Activated CD8-positive, alpha-beta memory T cell treated with anti-CD3 and anti-CD28 coated beads for 36 hours (primary cell): Measurements from ENCODE around the gene C1orf87. TPM values are rescaled to one million over a fixed set of nuclear protein-coding genes. Genes with fewer than 3 reads are reported as not detected.

ENCODE experiments used
- CTCF ChIA-PET: fragments of 350-600 bp; sonication (Branson Sonifier 250); formaldehyde crosslinking; loops from one replicate; lab custom pipeline; 2021; ENCODE audit warnings: antibody characterized with exemption; lab: Charles Lee
- POLR2A ChIA-PET: fragments of 350-600 bp; sonication (Branson Sonifier 250); formaldehyde crosslinking; loops from one replicate; lab custom pipeline; 2021; ENCODE audit warnings: antibody characterized with exemption; lab: Charles Lee
- total RNA-seq, 2 experiments: library from RNA; stranded (reverse); gene quantifications; one replicate each; pipeline ENCODE4 v1.2.3, GENCODE V29; 2021

C1orf87 gene
- total RNA-seq, 2 experiments from 2014 or later, result not detected

GRCh38 chr1:59999746-60000145 is 73.8 kb downstream of the C1orf87 start:
- CTCF ChIA-PET, result no interaction called here
- POLR2A ChIA-PET, result interaction anchor here (0.6 kb wide), 1 partner anchor 102 kb away, joined by 3 read pairs; no protein-coding TSS in a partner anchor

GRCh38 chr1:59999006-59999405 is 74.6 kb downstream of the C1orf87 start:
- POLR2A ChIA-PET, result interaction anchor here (0.6 kb wide), 1 partner anchor 102 kb away, joined by 3 read pairs; no protein-coding TSS in a partner anchor
- CTCF ChIA-PET, result no interaction called here

DNA sequence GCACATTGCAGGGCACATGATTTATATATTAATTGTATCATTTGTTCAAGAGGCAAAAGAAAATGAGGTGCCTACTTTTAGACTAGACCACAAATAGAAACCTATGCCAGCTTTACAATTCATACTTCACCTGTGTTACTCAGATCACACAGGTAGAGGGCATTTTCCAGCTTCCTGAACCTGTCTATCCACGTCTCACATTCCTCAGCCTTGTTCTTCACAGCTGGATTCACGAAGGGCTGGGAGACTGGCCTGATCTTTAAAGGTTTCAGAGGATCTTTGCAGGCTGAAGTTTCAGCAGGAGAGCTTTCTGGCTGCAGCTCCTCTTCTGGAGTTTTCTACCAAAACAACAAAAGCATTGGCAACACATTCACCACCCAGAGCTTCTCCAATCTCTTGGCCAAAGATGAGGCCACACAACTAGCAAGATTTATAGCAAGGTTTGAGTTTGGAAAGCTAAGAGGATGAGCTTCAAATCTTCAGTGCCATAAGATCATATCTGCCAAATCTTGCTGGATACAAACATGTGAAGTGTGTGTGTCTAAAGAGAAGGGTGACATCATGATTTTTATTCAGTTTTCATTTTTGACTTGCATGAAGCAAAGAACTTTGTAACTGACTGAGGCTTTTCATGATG is 76.0 kb downstream of the C1orf87 start:
- ChIA-PET CTCF (no interaction called here), POLR2A (no interaction called here)

DNA sequence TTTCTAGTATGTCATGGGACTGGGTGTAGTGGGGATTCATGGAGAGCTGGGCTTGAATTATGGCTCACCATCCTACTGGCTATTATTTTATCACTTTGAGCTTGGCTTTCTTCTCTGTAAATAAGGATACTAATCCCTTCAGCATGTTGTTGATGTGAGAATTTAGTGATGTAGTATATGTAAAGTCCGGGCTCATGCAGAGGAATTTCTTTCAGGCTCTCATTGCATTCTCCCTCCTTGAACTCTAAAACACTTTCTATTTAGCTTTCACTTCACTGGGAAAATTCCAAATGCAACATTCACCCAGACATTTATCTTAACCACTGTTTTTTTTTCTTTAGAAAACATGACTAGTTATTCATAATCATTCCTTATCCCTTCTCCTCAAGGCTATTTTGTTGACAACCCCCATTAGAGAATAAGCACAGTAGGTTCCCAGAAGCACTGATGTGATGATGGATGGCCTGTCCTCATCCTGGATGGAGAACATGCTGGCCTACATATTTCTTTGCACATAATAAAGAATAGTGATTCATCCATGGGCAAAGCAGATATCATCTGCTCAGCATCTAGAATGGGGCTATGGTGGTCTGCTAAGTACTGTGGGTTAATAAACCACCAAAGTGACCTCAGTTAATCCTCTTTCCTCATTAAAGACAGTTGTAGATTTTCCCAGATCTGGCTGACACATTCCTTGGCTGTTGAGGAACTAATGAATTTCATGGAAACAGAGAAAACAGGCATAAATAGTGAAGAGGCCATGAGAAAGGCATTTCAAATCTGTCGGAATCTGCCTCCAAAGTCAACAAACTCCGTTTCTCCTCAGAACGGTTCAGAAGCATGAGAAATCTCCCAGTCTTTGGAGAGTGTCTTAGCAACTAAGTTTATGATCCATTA is 79.0 kb downstream of the C1orf87 start:
- ChIA-PET POLR2A (no interaction called here), CTCF (no interaction called here)

- CTCF ChIA-PET, result no interaction called here
- POLR2A ChIA-PET, result no interaction called here
Observed at GRCh38 chr1:59992040-59992820, 81.3 kb downstream of the C1orf87 start.

DNA sequence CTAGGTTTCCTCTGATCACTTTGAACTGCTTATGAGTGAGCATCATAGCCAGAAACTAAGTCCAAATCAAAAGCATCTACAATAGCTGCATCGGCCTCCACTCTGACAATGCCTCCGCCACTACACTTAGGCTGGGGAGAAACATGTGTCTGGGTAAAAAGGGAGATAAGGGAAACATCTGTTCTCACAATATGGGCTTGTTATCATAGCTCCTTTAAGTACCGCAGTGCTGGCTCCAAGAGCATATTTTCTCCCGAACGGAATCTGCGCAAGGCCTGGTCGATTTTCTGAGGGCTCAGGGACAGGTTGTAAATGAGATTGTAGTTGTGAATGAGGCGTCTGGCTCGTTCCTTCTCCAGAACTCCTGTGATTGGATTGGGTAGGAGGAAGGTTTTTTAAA is 83.1 kb downstream of the C1orf87 start:
- ChIA-PET CTCF (no interaction called here), POLR2A (no interaction called here)

DNA sequence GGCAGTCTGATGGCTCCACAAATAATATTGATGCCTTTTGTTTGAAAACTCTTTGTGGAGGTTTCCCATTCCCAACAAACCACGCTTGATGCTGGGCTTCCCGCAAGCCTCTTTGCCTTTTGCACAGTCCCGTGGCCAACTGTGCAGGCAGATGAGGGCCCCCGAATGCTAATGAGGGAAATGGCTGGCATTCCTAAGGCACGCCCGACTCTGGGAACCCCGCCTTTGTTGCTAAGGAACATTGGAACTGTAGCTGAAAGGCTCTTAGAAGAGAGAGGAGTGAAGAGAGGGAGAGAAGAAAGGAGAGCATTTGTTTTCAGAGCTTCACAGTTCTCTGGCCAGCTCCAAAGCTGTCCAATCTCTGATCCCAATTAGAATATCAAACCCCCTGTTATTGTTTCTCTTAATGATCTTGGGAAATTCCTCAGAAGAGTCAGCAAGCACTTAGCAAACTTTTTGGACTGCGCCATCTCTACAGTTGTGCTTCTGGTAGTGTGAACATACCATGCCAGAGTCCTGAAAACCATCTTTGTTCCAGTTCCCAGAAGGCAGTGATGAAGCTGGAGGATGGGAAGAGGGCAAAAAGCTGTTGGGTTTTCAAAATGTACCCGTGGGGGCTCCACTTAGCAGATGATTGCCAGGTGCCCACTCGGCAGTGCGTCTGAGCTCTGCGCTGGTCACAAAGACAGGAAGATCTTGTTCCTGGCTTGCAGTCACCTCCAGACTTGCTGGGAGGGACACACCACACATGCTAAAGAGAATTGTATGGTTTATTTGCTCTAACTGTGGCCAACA is 86.9 kb downstream of the C1orf87 start:
- ChIA-PET CTCF (no interaction called here), POLR2A (no interaction called here)

GRCh38 chr1:59985911-59986515 is 87.6 kb downstream of the C1orf87 start:
- CTCF ChIA-PET, result no interaction called here
- POLR2A ChIA-PET, result no interaction called here

DNA sequence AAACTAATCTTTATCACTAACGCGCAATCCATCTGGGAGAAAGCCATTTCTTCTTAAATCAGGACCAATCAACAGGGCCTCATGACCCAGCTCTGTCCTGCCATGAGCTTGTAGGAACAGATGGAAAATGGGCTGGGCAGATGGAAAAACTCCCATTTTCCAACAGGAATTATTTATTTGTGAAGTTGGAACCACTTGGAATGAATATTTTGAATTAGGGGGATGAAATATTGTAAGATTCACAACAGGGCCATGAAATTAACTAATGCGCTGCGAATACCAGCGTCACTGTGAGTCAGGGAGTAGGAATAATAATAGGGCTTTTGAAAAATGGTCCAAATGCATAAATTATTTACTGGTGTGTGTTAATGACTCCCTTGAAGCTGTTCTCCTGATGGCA is 93.9 kb downstream of the C1orf87 start:
- ChIA-PET POLR2A (no interaction called here), CTCF (no interaction called here)

GRCh38 chr1:59978511-59978910 is 95.1 kb downstream of the C1orf87 start:
- POLR2A ChIA-PET, result no interaction called here
- CTCF ChIA-PET, result no interaction called here

DNA sequence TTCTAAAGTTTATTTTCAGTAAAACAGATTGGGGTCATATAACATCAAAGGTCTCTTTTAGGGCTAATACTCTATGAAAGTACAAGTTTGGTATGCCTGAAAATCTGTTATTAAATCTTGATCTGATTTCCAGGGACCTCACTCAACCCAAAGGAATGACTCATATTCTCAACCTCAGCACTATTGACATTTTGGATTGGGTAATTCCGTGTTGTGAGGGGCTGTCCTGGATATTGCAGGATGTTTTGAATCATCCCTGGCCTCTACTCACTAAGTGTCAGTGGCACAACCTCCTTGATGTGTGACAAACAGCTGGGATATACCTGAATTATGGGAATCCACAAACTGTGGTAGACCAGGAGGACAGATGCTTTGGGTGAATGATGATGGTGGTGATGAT is 95.5 kb downstream of the C1orf87 start:
- POLR2A ChIA-PET, result no interaction called here
- CTCF ChIA-PET, result no interaction called here

GRCh38 chr1:59977075-59977410 is 96.5 kb downstream of the C1orf87 start:
- CTCF ChIA-PET, result interaction anchor here (1.0 to 1.2 kb wide), 2 partner anchors 12 to 29 kb away, joined by 3 to 4 read pairs; no protein-coding TSS in a partner anchor
- POLR2A ChIA-PET, result no interaction called here

- CTCF ChIA-PET, result interaction anchor here (1.0 to 1.2 kb wide), 2 partner anchors 11 to 29 kb away, joined by 3 to 4 read pairs; no protein-coding TSS in a partner anchor
- POLR2A ChIA-PET, result no interaction called here
Observed at GRCh38 chr1:59976194-59977074, 97.1 kb downstream of the C1orf87 start.

DNA sequence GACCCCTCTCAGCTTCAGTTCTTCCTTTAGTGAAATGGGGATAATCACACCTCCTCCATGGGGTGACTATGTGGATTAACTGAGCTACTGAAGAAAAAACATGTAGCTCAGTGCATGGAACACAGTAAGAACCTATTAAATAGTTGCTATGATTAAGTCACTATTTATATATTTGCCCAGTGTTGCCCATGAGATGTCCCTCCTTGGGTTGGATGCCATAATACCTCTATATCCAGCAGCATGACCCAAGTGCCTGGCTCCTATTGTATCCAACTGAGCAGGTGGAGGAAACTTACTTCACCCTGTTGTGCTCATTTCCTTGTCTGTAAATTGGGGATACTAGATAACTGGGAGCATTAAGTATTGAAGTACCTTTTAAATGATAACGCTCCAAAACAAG is 99.9 kb downstream of the C1orf87 start:
- POLR2A ChIA-PET, result no interaction called here
- CTCF ChIA-PET, result no interaction called here

GRCh38 chr1:59972216-59972927 is 101.2 kb downstream of the C1orf87 start:
- POLR2A ChIA-PET, result no interaction called here
- CTCF ChIA-PET, result interaction anchor here (0.5 kb wide), 1 partner anchor 1252 kb away, joined by 4 read pairs; no protein-coding TSS in a partner anchor

GRCh38 chr1:59971464-59971911 is 102.1 kb downstream of the C1orf87 start:
- CTCF ChIA-PET, result interaction anchor here (0.5 to 0.9 kb wide), 2 partner anchors 1071 to 1855 kb away, joined by 3 read pairs; no protein-coding TSS in a partner anchor

More at GRCh38 chr1:59971464-59971911, 102.1 kb downstream of the C1orf87 start:
- POLR2A ChIA-PET, result no interaction called here
